ENCODE data around the gene ZNF525. TPM values are rescaled to one million over a fixed set of nuclear protein-coding genes. Genes with fewer than 3 reads are reported as not detected.

ZNF525 gene
- total and polyA plus RNA-seq, 9 of the 15 experiments (the other 6 are each of a cell fraction or from before 2014, with no cell fraction given): 1.5 to 12.0 (median 6.7) TPM

GRCh38 chr19:53394974-53395839, 29.7 kb downstream of the ZNF525 start, which contains the start of gene ZNF765 (continued):
- TF ChIP-seq CHD7 (IDR thresholded peaks at IDR 0.05; ENCODE audit: low read depth, low read length) (no peak), THRA (IDR thresholded peaks at IDR 0.05) (no peak), KDM4B (IDR thresholded peaks at IDR 0.05; ENCODE audit: borderline replicate concordance in 2 of 2, low read depth in 1 of 2) (no peak), CREB5 (CRISPR knock-in tag; IDR thresholded peaks at IDR 0.05) (no peak), ZNF518B (CRISPR knock-in tag; IDR thresholded peaks at IDR 0.05) (no peak), ZNF146 (CRISPR knock-in tag; IDR thresholded peaks at IDR 0.05; ENCODE audit: unreplicated experiment) (no peak), TEAD1 (CRISPR knock-in tag; IDR thresholded peaks at IDR 0.05) (no peak)

All from K562 (cell line).